Activated T-cell treated with anti-CD3 and anti-CD28 coated beads for 24 hours (primary cell): ENCODE data around the gene NALCN.
"Not testable (repeated sequence)": the region's sequence is repeated elsewhere in the genome, so short reads cannot be mapped to it uniquely, and the experiment has no call there.

Source experiments
- DNase-seq: peaks from one replicate; pipeline ENCODE4 v3.0.0-alpha.2; 2020; ENCODE audit warnings: low read depth

The NALCN gene

GRCh38 chr13:101339202-101339601, 77.1 kb downstream of the NALCN start:
- no peak for DNase-seq

GRCh38 chr13:101332583-101332982, 83.7 kb downstream of the NALCN start:
- no peak for DNase-seq

GRCh38 chr13:101331731-101332130, 84.6 kb downstream of the NALCN start:
- no peak for DNase-seq

- DNase-seq = no peak
Measured at GRCh38 chr13:101327871-101328270, 88.4 kb downstream of the NALCN start.

- no peak for DNase-seq
Measured at GRCh38 chr13:101326710-101327109, 89.6 kb downstream of the NALCN start.

GRCh38 chr13:101325423-101325822, 90.9 kb downstream of the NALCN start:
- DNase-seq = no peak

- DNase-seq = no peak
Measured at GRCh38 chr13:101323601-101324000, 92.7 kb downstream of the NALCN start.

GRCh38 chr13:101317986-101318523, 98.3 kb downstream of the NALCN start:
- no peak for DNase-seq

- DNase-seq = not testable (repeated sequence)
Measured at GRCh38 chr13:101313479-101313878, 102.8 kb downstream of the NALCN start.

- no peak for DNase-seq
Measured at GRCh38 chr13:101309014-101309619, 107.2 kb downstream of the NALCN start.

- no peak for DNase-seq
Measured at GRCh38 chr13:101308247-101309013, 107.9 kb downstream of the NALCN start.

- DNase-seq = no peak
Measured at GRCh38 chr13:101307181-101307701, 109.1 kb downstream of the NALCN start.

GRCh38 chr13:101306773-101307172, 109.5 kb downstream of the NALCN start:
- no peak for DNase-seq

- no peak for DNase-seq
Measured at GRCh38 chr13:101305981-101306411, 110.3 kb downstream of the NALCN start.

- DNase-seq = no peak
Measured at GRCh38 chr13:101303521-101303920, 112.8 kb downstream of the NALCN start.

- DNase-seq = no peak
Measured at GRCh38 chr13:101301053-101301452, 115.3 kb downstream of the NALCN start.

GRCh38 chr13:101300531-101300930, 115.8 kb downstream of the NALCN start:
- no peak for DNase-seq

- no peak for DNase-seq
Measured at GRCh38 chr13:101298517-101298916, 117.8 kb downstream of the NALCN start.

- no peak for DNase-seq
Measured at GRCh38 chr13:101297794-101298193, 118.5 kb downstream of the NALCN start.

- DNase-seq = no peak
Measured at GRCh38 chr13:101292711-101293110, 123.6 kb downstream of the NALCN start.

- no peak for DNase-seq
Measured at GRCh38 chr13:101291646-101292515, 124.4 kb downstream of the NALCN start.

- DNase-seq = no peak
Measured at GRCh38 chr13:101291206-101291605, 125.1 kb downstream of the NALCN start.
